ENCODE measurements around the gene AUH.

AUH gene

GRCh38 chr9:91336786-91337185 lies 24.9 kb downstream of the AUH start:
- no peak for DNase-seq

- no peak for DNase-seq
Measured at GRCh38 chr9:91334053-91334452, 27.7 kb downstream of the AUH start.

- no peak for DNase-seq
Measured at GRCh38 chr9:91333551-91333950, 28.2 kb downstream of the AUH start.

DNA sequence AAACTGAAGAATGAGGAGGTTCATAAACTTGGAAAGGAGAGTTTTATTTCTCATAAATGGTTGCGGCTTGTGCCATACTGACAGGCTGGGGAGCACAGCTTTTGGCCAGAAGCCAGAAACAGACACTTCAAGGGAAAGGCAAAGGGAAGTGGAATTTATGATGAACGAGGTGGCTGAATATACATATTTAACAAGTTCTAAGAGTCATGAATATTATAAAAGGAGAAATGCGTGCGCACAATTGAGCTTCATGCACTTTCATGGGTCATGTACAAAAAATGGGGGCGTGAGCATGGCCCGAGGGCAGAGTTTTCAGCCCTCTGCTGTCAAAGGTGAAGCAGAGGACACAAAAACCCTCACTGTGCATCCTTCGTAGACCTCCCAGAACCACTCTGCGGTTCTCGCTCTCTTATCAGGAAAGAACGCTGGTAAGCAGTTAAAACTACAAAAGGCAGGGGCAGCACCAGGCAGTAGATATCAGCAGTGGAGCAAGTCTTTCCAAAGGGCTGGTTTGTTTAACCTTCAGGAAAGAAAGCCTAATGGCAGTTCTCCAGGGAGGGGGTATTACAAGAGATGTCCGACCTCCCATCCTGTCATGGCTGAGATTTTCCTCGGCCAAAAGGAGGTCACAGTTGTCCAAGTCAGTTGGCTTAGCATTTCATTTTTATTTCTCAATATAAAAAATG lies 29.0 kb downstream of the AUH start:
- no peak for DNase-seq

DNA sequence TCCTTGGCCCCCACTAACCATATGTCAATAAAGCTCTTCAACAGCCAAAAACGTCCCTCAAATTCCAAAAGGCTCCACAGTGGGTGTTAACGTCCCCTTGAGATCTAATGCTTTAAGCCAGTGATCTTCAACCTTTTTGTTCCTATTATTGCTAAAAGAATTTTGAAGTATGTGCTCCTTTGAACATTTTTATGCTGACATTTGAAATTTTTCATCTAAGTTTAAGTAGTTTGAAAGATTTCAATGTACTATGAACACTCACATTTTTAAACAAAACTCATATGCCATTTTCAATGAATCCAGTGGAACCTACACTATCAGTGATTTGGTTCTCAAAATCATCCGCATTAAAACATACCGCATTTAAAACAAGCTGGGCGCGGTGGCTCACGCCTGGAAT lies 29.9 kb downstream of the AUH start:
- no peak for DNase-seq

DNA sequence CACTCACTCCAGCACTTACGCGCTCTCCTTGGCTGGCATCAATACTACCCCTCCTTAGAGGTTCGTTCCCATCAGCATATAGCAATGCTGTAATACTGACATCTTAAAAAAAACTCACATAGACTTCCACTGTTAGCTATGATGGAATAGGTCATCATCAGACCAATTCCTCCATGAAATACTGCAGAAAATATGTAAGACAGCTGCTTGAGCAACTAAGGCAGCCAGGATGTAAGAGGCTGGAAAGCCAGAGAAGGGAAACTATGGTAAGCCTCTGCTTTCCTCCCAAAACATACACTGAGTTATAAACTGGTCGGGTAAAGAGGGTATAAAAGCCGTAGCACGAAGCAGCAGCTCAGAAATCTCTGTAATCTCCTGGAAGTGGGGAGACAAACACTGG lies 33.5 kb downstream of the AUH start:
- no peak for DNase-seq

- no peak for DNase-seq
Measured at GRCh38 chr9:91321691-91322090, 40.0 kb downstream of the AUH start.

- DNase-seq, result no peak
Measured at GRCh38 chr9:91320299-91320698, 41.4 kb downstream of the AUH start.

- no peak for DNase-seq
Measured at GRCh38 chr9:91316093-91316492, 45.6 kb downstream of the AUH start.

DNA sequence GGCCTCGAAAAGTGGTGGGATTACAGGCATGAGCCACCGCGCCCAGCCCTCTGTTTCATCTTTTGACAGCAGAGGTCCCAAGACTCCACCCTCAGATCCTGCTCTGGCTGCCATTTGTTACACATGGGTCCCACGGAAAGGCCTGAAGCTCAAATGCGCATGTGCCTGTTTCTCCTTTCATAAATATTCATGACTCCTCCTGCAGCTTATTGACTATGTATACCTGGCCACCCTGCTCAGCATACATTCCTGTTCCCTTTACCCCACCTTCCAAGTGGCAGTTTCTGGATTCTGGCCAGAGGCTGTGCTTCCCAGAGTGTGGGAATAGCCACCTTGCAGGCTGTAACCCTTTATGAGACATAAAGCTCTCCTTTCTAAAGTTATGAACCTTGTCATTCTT lies 46.5 kb downstream of the AUH start:
- no peak for DNase-seq

DNA sequence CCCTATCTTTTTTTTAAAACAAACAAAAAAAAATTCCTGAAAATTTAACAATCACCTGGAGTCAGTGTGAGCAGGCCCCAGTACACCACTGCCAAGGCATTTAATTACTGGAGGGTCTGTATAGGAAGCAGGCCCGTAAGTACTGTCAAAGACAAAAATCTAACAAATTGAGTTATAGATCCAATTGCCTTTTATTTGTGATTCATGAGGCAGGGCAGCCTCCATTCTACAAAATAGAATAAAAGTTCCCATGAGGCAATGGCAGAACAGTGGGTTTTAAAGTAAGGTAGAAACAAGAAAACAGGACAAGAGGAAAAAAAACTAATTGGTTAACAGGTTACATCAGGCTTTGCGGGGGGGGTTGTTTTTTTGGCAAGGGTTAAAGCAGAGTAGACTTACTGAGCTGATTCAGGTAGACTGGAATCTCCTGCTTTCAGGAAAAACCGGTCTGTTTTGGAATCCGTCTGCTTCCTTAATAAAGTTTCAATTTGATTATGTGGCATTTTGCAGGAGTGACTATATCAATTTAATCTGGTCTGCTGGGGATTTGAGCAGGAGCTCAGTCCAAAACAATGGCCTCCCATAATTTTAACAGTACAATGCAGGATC lies 48.9 kb downstream of the AUH start:
- no peak for DNase-seq

GRCh38 chr9:91310037-91310436 lies 51.7 kb downstream of the AUH start:
- DNase-seq, result no peak

- DNase-seq, result no peak
Measured at GRCh38 chr9:91308191-91308590, 53.5 kb downstream of the AUH start.

- no peak for DNase-seq
Measured at GRCh38 chr9:91307279-91307678, 54.4 kb downstream of the AUH start.

GRCh38 chr9:91306296-91306630 lies 55.5 kb downstream of the AUH start:
- DNase-seq, result no peak

DNA sequence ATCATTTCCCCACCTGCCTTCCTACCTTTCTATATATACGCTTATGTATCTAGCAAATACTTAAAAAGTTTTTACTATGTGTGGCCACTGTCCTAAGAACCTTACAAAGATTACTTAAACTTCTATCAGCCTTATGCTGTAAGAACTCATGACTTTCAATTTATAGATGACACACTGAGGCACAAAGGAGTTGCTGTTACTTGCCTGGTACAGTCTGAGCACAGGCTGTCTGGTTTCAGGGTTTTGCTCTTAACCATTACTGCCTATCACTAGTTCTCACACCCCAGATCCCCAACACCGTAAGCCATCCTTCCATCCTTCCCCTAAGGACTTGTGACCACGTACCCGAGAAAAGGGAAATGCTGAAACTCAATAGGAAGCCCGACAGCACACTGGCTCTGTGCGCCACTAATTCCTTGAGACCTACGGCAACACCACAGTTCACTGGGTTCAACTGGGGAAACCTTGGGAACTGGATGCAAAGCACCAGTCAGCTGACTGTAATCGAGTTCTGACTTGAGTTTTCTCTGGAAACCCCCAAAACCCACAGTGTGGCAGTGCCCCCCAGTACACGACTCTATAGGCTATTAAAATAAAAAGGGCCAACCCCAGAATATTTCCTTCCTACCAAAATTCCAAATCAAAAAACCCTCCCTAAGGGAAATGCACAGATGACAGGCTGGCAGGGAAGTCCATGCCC lies 56.0 kb downstream of the AUH start:
- DNase-seq, result no peak

GRCh38 chr9:91303741-91304415 lies 57.8 kb downstream of the AUH start:
- DNase-seq, result no peak

GRCh38 chr9:91302831-91303230 lies 58.9 kb downstream of the AUH start:
- no peak for DNase-seq

GRCh38 chr9:91301161-91301560 lies 60.6 kb downstream of the AUH start:
- no peak for DNase-seq

DNA sequence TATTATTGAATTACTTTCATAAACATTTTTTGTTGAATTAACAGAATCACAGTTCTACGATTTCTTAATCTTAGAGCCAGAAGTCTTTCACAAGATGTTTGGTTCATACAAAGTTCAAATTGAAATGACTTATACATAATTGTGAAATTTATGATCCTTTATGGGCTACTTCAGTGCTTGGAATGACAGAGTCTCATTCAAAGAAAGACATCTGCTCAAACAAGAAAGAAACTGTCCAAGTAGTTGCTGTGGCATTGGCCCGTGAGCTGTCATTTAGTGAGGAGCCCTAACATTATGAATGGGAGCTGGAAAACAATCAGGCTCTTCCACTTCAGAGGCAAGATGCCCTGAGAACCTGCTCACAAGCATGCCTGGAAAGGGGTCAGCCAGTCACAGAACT lies 63.4 kb downstream of the AUH start:
- DNase-seq, result no peak

DNA sequence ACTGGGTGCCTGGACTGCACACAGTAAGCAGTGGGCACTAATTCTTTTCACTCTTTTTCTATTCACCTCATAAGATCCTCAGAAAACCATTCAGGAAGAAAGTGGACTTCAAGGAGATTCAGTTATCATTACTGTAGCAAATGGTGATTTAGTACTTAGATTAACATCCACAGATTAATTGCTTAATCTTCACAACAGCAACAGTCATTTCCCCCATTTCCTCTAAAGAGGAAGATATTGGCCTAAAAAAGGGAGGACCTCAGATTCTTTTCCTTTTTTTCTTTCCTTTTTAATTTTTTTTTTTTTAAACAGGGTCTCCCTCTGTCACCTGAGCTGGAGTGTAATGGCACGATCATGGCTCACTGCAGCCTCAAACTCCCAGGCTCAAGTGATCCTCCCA lies 64.4 kb downstream of the AUH start:
- DNase-seq, result no peak

- DNase-seq, result no peak
Measured at GRCh38 chr9:91296354-91296753, 65.4 kb downstream of the AUH start.

GRCh38 chr9:91295357-91295756 lies 66.4 kb downstream of the AUH start:
- DNase-seq, result no peak

DNA sequence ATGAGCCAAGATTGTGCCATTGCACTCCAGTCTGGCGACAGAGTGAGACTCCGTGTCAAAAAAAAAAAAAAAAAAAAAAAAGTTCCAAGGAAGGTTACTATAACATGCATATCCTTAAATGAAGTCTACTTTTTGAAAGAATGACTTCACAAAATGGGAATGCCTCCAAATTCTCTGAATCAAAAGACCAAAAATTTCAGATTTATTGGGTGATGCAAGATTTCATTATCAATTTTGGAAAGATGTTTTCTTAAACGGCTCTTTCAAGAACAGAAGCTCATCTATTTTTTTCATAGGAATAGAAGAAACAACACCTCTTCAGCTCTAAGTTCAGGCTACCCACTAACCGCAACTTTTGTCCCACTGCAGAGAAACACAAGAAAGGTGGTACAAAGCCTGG lies 69.9 kb downstream of the AUH start:
- DNase-seq, result no peak
